Stomach (tissue), 9 donors: ENCODE results near the gene CRACR2A. TPM values are rescaled to one million over a fixed set of nuclear protein-coding genes. Genes with fewer than 3 reads are reported as not detected.

Source experiments
- DNase-seq, 2 donors: peaks; one replicate each; pipeline versions ENCODE4 v3.0.0 to v3.0.0-alpha.2; 2013 to 2019
- H3K27ac ChIP-seq, 5 donors: fragments of 200-600 bp in 4 of 5; sonication (generic) in 4 of 5; one replicate each; pipeline ENCODE4 v1.5.1; 2013 to 2019; ENCODE audit warnings: mild to moderate bottlenecking in 1 of 5, moderate library complexity in 1 of 5
- H3K27me3 ChIP-seq, 3 donors: fragments of 200-600 bp; sonication (generic); one replicate each; pipeline ENCODE4 v1.5.1; 2017 to 2019; ENCODE audit warnings: mixed run types in 1 of 3
- H3K36me3 ChIP-seq, 4 donors: fragments of 200-600 bp; sonication (generic); 1 replicate in 3 of 4; 2 replicates in 1 of 4; pipeline ENCODE4 v1.5.1; 2016 to 2019
- H3K4me1 ChIP-seq, 4 donors: fragments of 200-600 bp; sonication (generic); one replicate each; pipeline ENCODE4 v1.5.1; 2016 to 2019
- H3K4me3 ChIP-seq, 4 donors: fragments of 200-600 bp; sonication (generic) in 3 of 4; one replicate each; pipeline ENCODE4 v1.5.1; 2016 to 2019; ENCODE audit warnings: mild to moderate bottlenecking in 1 of 4
- H3K9me3 ChIP-seq, 4 donors: fragments of 200-600 bp; sonication (generic); one replicate each; pipeline ENCODE4 v1.5.1; 2016 to 2019
- CTCF ChIP-seq, 7 experiments: fragments of 450-650 bp in 4 of 7; fragments of 200-600 bp in 3 of 7; sonication (generic) in 3 of 7; IDR thresholded peaks; one replicate each; pipeline ENCODE4 v1.5.1; 2016 to 2019; ENCODE audit warnings: antibody characterized with exemption in 7 of 7, control low read depth in 2 of 7, mild to moderate bottlenecking in 1 of 7
- EP300 ChIP-seq: sonication (generic); formaldehyde crosslinking; IDR thresholded peaks from one replicate; pipeline ENCODE4 v1.6.1; 2017; ENCODE audit warnings: antibody characterized with exemption
- POLR2A ChIP-seq, 4 donors: fragments of 450-650 bp; IDR thresholded peaks; one replicate each; pipeline ENCODE4 v1.6.1; 2016; ENCODE audit warnings: antibody characterized with exemption in 4 of 4, control low read depth in 2 of 4, mild to moderate bottlenecking in 1 of 4, moderate library complexity in 1 of 4
- POLR2AphosphoS5 ChIP-seq, 3 donors: sonication (generic); formaldehyde crosslinking; IDR thresholded peaks; one replicate each; pipeline ENCODE4 v1.6.1; 2016; ENCODE audit warnings: antibody characterized with exemption in 3 of 3
- WGBS, 5 donors: extraction: QIAGEN DNeasy Blood & Tissue Kit in 3 of 5; methylation state at CpG; one replicate each; pipeline versions ENCODE4 v1.1.5 to v1.1.7; 2013 to 2018; 5-methylcytosine and 5-hydroxymethylcytosine counted together
- intact Hi-C: fragments of 100-400 bp; cut with DNase I; formaldehyde crosslinking; loops from one replicate; pipeline ENCODE4 v1.15.1; 2023; ENCODE audit warnings: low total_unique reads
- polyA plus RNA-seq, 3 donors: library from polyadenylated mRNA; stranded (reverse); fragments of 200-250 nt; gene quantifications; one replicate each; pipeline ENCODE4 v1.2.3, GENCODE V29; 2013
- total RNA-seq, 5 donors: library from RNA; depleted of rRNA; stranded (reverse); fragments of >200 nt; gene quantifications; one replicate each; pipeline versions ENCODE4 v1.1.0 to v1.2.3, GENCODE V29; 2014 to 2016
- donor health status: healthy with polysubstance abuse.
- donor health status: Bipolar disorder and iron deficiency.
- donor health status: healthy.

CRACR2A gene
- total and polyA plus RNA-seq, 8 donors: 0.15 to 66.6 (median 3.1) TPM

DNA sequence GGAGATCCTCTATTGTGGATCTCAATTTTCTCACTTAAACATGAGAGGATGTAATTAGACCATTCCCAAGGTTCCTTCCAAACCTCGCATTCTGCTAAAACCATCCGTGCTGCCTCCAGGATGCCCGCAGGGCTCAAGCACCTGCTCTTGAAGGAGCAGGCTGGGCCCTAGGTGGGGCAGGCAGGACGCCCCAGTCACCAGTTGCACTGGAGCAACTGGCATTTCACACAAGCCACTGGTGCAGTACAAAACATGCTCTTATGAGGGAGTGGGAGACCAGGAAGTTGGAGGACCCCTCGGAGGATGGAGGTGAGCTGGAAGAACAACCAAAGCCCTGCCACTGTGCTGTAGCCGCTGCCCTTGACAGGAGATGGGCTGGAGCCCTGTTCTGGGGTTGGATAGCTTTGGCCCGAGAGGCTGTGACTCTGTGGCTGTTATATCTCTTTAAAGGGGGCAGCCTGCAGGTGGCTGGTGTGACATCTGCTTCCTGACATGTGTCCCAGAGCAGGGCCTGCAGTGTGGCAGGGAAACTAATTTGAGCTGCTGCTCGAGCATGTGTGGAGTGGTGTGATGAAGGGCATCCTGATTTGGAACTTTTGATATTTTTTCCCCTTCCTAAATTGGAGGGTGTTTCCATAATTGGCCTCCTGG, 122.2 kb downstream of the CRACR2A start:
- Histone ChIP-seq H3K36me3 (peaks cover 0 to 21% (median 13%) of the 10 kb centered on the region in 4 donors), H3K9me3 (no peaks in the 10 kb centered on the region), H3K4me3 (no peak overlapping the region), H3K4me1 (no peaks in the 10 kb centered on the region), H3K27me3 (no peaks in the 10 kb centered on the region), H3K27ac (no peak overlapping the region)
- peak in 1 of 2 donors; percentile 25 for DNase-seq
- TF ChIP-seq POLR2AphosphoS5 (IDR thresholded peaks at IDR 0.05) (no peak), EP300 (no peak), CTCF (IDR thresholded peaks at IDR 0.05) (no peak), POLR2A (IDR thresholded peaks at IDR 0.05) (no peak)
- intact Hi-C loops: no loop called here
- 83 to 94% (median 87%) methylated on average over 7 to 8 of the region's 8 CpGs for WGBS, 5 donors

DNA sequence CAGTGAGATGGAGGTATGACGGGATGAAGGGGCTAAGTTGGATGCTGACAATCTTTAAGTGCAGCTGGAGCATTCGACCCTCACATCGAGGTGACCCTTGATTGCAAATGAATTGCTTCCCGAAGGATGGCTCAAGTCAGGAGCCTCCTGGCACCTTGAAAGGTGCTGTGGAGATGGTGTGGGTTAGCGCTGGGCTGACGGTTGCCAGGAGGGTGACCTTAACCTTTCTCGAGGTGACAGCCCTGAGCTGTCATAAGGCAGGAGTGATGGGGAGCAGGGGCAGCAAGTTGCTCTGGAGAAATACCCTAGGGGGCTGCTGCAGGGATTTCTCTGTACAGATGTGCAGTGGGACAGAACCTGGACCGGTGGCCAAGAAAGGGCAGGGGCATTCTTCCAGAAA, 122.8 kb downstream of the CRACR2A start:
- H3K27me3 ChIP-seq: no peaks in the 10 kb centered on the region
- H3K27ac ChIP-seq: no peak overlapping the region
- no peak overlapping the region for H3K4me3 ChIP-seq
- intact Hi-C loops: no loop called here
- no peak for TF ChIP-seq POLR2A (IDR thresholded peaks at IDR 0.05)
- no peak for TF ChIP-seq POLR2AphosphoS5 (IDR thresholded peaks at IDR 0.05)
- no peak for TF ChIP-seq EP300
- no peak for TF ChIP-seq CTCF (IDR thresholded peaks at IDR 0.05)
- DNase-seq: no peak
- 80 to 88% (median 82%) methylated on average over 8 of the region's 8 CpGs for WGBS, 5 donors
- H3K4me1 ChIP-seq: no peaks in the 10 kb centered on the region
- H3K9me3 ChIP-seq: no peaks in the 10 kb centered on the region
- H3K36me3 ChIP-seq: peaks cover 0 to 21% (median 13%) of the 10 kb centered on the region in 4 donors

DNA sequence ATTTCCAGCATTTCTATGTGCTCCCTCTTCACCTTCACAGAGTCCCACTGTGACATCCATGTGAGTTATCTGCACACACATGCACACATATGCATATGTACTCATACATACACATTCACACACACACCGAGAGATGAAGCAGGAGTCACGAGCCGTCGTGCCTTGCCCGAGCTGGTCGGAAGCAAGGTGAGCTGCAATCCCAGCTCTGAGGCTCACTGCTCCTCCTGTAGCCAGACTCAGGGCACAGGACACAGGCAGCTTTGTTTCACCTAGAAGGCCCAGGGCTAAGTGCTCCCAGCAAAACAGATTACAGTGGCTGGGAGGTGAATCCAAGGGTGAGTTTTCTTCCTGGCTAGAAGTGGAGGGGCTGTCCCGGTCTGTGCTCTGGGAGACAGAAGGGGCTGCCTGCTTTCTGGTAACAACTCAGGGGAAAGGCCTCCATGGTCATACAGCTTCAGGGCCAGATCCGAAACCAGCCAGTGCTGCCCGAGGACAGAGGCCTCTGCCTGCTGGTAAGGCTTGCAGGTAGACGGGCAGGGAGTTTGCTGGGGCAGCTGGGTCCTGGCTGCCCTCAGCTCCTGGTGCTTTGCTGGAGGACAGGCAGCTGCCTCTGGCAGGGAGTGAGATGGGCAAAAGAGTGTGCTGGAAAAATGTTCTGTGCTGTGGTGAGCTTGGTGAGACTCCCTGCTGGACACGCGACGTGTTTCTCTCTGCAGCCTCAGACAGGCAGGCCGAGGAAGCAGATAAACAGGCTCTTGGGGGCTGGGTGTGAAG, 123.7 kb downstream of the CRACR2A start:
- intact Hi-C loops: no loop called here
- Histone ChIP-seq H3K4me3 (no peak overlapping the region), H3K9me3 (no peaks in the 10 kb centered on the region), H3K27me3 (no peaks in the 10 kb centered on the region), H3K27ac (no peak overlapping the region), H3K36me3 (peaks cover 0 to 21% (median 13%) of the 10 kb centered on the region in 4 donors), H3K4me1 (no peaks in the 10 kb centered on the region)
- 65 to 80% (median 72%) methylated on average over 12 to 14 of the region's 14 CpGs for WGBS, 5 donors
- peak in 1 of 2 donors; percentile 20 for DNase-seq
- TF ChIP-seq POLR2AphosphoS5 (IDR thresholded peaks at IDR 0.05): no peak
- TF ChIP-seq POLR2A (IDR thresholded peaks at IDR 0.05): no peak
- TF ChIP-seq CTCF (IDR thresholded peaks at IDR 0.05): no peak
- TF ChIP-seq EP300: no peak

DNA sequence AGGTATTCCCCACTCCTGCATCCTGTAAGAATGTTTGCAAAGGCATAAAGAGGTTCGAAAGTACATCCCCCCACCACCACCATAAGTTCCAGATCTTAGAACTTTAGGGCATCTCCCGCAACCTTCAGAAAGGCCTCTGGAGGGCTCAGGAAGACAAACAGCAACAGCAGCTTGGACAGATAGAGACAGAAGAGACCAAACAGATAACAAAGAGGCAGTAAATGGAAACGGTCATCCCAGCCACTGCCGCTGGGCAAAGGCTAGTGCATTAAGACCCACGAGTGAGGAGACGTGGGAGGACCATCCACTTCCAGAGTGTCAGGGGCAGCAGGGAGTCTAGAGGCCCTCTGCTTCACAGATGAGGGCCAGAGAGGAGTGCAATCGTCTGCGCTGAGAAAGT, 124.3 kb downstream of the CRACR2A start:
- Histone ChIP-seq H3K4me3 (no peak overlapping the region), H3K4me1 (no peaks in the 10 kb centered on the region), H3K27me3 (no peaks in the 10 kb centered on the region), H3K27ac (no peak overlapping the region), H3K36me3 (peaks cover 0 to 21% (median 13%) of the 10 kb centered on the region in 4 donors), H3K9me3 (no peaks in the 10 kb centered on the region)
- intact Hi-C loops: no loop called here
- no peak for DNase-seq
- TF ChIP-seq POLR2AphosphoS5 (IDR thresholded peaks at IDR 0.05): no peak
- no peak for TF ChIP-seq CTCF (IDR thresholded peaks at IDR 0.05)
- TF ChIP-seq POLR2A (IDR thresholded peaks at IDR 0.05): no peak
- no peak for TF ChIP-seq EP300
- WGBS, 5 donors: 82 to 91% (median 87%) methylated on average over 8 of the region's 8 CpGs
